GM19240 (cell line): Measurements from ENCODE around the gene LTBP4.

Source experiments
- DNase-seq: peaks from one replicate; pipeline ENCODE4 v3.0.0; 2011; ENCODE audit warnings: low spot score; ENCODE audit not compliant: insufficient read length

The LTBP4 gene

DNA sequence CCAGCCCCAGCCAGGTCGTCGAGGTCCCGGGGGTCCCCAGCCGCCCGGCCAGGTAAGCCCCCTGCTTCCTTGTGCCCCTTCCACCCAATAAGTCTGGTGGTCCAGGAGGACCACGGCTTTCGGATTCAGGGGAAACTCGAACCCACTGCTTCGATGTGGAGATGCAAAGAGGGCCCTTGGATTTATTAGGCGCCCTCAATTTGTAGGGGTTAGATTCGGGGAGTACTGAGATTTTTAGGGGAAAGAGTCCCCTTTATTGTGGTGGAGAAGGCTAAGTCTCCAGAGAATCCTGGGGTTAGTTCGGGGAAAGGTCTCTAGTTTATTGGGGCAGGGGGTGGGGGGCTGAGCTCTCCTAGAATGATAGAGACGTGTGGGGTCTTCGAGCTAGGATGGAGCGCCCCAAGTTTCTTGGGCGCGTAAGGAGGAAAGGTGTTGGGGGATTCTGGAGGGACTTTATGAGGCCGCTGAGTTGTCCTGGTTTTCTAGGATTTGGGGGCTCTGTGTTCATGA lies 3.8 kb upstream of the LTBP4 start:
- no peak for DNase-seq

DNA sequence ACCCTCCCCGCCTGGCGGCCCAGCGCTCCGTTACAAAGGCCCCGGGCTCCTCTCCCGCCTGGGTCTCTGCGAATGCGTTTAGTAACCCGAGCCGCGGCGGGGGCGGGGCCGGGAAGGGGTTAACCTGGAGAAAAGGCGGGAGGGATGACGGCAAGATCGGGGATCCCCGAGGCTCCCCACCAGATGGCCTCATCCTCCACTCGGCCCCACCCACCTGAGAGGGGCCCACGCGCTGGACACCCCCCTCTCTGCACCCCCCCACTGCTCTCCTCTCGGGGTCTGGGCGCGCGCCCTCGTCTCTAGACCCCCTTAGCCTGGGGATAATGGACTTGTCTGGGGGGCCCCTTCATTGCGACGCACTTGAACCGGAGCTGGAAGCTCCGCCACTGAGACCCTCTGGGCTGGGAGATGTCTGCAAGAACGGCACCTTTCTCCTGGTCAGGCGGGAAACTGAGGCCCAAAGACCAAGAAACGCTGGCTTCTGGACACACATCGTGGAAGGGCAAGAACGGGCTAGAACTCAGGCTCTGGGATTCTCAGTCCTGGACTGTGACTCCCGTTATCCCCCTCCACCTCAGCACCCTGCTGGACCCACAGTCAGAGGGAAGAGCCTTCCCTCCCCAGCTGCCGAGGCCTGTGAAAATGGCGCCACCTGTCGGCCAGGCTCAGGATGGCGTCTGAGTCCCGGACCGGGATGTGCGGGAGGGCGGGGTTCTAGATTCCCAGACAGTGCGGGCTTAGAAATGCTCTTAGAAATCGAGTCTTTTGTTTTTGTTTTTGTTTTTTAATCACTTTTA lies 2.9 kb upstream of the LTBP4 start:
- DNase-seq = peak; percentile 77

DNA sequence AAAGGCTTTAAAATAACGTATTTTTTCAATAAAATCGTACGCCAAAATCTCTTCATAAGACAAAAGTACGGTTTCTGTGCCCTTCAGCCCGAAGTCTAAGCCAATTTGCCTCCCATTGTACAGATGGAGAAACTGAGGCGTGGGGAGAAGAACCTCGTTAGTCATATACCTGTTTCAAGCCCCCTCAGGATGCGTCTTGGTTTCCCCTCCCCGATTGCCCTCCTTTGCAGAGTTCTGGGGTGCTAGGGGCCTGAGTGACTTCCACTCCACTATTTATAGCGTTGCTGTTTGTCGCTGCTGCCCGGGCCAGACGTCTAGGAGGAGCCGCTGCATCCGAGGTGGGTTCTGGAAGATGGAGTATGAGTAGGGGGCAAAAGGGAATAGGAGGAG lies 2.3 kb upstream of the LTBP4 start:
- DNase-seq = no peak

DNA sequence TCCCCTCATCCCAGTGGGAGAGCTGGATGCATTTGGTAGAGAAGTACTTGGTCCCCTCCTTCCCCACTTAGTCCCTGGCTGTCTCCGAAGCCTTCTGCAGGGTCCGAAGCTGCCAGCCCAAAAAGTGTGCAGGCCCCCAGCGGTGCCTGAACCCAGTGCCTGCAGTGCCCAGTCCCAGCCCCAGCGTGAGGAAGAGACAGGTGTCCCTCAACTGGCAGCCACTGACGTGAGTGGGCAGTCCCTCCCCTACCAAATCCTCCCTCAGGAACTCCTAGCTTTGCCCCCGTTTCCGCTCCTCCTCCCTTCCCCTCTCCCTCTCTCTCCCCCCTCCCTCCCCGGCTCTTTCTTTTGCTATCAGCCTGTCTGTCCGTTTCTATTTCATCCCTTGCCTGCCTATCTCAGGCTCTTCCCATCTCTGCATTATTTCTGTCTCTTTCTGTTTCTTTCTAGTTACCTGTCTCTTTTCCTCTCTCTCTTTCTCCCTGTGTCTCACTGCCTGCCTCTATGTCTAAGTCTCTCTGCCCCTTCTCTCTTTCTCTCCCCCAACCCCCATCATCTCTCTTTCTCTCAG lies 1.8 kb upstream of the LTBP4 start:
- DNase-seq = no peak

DNA sequence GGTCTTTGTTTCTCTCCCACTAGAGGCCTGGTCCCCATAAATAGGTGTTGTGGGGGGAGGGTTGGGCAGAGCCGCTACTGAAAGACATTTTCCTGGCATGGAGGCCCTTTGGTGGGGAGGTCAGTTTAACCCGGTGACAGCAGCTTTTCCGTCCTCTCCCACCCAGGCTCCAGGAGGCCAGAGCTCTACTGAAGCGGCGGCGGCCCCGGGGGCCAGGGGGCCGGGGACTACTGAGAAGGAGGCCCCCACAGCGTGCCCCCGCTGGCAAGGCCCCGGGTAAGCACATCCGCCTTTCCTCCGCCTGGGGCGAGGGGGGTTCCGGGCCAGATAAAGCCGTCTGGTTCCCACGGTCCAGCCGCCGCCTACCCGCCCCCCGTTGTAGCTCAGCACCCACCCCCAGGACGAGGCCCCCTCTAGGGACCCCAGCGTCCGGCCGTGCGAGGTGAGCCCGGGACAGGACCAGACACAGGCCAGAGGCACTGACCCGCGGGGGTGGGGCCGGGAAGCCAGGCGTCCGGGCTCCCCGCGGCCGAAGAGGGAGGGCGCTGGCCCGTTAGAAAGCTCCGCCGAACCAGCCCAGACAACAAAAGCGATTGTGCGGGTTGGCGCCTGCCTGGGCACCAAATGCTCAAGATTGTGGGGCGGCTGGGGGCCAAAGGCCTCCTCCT lies 1.1 kb upstream of the LTBP4 start:
- no peak for DNase-seq

DNA sequence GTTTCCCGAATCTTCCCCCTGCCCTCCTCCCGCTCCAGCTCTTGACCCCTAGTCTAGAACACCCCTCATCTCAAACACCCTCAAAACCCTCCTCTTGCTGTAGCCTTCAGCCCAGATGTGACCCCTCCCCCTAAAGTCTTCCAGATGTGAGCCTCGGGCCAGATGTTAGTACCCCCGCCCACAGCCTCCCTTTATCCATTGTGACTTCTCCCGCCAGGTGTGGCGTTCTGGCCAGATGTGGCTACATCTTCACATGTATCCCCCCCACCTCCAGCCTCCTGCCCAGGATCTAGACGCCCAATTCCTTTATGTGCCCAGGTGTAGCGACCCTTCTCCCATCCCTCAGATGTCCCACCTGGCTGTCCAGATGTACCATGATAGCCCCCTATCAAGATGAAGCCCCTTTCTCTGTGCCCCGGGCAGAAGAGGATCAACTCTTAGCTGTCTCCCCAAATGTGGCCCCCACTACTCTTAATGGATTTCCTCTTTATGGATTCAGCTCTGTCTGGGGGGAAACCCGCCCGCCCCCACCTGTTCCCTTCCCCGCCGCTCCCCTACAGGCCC lies 517 bp upstream of the LTBP4 start:
- no peak for DNase-seq

DNA sequence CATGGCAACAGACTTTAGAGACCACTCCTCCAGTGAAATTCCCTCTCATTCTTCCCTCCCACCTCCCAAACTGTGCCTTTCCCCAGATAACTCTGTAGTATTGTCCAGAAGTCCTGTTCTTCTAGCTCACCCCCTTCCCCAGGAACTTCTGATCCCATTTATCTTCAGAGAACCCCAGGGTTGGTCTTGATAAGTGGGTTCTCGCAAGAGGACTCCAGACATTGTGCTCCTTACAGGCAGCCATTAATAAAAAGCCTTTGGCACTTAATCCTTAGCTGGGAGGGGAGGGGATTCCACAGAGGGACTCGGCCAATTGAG lies 1.9 kb downstream of the LTBP4 start:
- DNase-seq = no peak

DNA sequence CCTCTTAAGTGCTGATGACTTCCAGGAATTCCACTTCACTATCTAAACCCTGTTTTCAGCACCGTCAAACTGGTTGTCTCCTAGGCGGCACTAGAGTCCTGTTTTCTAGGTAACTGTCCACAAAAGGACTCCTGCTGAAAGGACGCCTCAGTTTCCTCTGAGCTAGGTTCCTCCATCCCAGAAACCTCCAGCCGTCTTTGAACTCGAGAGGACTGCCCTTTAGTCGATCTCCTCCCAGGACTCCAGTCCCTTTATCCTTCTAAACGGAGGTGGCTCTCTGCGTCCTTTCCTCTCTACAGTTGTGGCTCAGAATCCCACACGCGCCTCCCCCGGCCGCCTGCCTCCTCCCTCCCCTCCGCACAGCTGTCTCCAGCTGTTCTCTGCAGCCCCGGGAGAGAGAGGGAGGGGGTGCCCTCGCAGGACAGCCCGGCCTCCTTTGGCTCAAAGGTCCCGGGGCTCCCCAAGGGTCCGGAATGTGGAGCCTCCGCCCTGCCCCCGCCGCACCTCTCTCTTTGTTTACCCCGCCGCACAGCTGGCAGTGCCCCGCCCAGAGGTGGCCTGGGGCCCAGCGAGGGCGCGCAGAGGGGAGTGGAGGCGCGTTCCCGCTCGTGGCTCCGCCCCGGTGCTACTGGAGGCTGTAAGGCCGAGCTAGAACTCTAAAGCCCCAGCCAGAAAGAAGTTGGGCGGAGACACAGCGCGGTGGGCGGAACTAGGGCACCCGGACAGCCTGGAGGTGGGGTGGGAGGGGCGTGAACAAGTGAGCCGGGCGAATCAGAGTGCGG lies 2.4 kb downstream of the LTBP4 start:
- DNase-seq = peak; percentile 95

DNA sequence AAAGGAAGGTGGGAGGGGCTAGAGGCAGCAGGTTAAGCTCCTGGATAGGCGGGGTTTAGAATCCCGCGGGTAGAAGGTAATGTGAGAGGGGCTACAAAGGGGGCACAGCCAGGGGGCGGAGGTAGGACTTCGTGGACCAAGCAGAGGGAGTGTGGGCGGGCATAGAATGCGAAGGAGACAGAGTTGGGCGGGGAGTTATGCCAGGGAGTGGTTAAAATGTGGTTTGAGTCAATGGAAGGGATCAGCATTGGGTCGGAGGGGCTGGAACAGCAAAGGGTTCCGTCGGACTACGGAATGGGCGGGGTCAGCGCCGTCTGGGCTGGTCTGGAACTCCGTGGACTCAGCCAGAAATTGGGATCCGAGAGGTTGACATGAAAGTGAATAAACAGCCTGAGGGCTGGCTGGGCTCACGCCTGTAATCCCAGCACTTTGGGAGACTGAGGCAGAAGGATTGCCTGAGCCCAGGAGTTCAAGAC lies 3.0 kb downstream of the LTBP4 start:
- DNase-seq = no peak

DNA sequence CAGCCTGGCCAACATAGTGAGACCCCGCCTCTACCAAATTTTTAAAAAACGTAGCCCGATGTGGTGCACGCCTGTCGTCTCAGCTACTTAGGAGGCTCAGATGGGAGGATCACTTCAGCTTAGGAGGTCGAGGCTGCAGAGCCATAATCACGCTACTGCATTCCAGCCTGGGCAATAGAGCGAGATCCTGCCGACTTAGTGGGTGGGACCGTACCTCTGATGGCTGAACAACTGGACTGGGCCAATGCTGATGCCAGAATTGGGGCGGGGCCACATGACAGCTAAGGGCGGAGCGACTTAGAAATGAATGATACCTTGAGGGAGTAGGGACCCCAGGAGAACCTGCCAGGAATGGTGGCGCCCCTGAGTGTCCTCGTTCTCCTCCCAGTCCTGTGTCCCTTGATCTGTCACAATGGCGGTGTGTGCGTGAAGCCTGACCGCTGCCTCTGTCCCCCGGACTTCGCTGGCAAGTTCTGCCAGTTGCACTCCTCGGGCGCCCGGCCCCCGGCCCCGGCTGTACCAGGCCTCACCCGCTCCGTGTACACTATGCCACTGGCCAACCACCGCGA lies 3.6 kb downstream of the LTBP4 start:
- no peak for DNase-seq

DNA sequence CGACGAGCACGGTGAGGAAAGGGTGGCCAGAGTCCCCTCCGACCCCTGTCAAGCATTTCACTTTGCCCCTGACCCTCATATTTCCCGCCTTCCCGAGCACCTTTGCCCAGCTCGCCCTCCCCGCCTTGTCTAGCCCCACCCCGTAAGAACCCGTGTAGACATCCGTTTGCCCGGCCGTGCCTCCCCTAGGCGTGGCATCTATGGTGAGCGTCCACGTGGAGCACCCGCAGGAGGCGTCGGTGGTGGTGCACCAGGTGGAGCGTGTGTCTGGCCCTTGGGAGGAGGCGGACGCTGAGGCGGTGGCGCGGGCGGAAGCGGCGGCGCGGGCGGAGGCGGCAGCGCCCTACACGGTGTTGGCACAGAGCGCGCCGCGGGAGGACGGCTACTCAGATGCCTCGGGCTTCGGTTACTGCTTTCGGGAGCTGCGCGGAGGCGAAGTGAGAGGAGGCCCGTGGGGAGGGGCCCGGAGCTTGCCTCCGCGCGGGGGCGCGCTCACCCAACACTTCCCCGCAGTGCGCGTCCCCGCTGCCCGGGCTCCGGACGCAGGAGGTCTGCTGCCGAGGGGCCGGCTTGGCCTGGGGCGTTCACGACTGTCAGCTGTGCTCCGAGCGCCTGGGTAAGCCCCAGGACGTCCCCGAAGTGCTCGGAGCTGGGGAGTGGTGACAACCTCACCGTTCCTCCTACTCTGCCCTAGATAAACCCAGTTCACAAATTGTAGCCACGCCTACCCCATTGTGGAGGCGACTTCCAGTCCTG lies 4.2 kb downstream of the LTBP4 start:
- DNase-seq = no peak

DNA sequence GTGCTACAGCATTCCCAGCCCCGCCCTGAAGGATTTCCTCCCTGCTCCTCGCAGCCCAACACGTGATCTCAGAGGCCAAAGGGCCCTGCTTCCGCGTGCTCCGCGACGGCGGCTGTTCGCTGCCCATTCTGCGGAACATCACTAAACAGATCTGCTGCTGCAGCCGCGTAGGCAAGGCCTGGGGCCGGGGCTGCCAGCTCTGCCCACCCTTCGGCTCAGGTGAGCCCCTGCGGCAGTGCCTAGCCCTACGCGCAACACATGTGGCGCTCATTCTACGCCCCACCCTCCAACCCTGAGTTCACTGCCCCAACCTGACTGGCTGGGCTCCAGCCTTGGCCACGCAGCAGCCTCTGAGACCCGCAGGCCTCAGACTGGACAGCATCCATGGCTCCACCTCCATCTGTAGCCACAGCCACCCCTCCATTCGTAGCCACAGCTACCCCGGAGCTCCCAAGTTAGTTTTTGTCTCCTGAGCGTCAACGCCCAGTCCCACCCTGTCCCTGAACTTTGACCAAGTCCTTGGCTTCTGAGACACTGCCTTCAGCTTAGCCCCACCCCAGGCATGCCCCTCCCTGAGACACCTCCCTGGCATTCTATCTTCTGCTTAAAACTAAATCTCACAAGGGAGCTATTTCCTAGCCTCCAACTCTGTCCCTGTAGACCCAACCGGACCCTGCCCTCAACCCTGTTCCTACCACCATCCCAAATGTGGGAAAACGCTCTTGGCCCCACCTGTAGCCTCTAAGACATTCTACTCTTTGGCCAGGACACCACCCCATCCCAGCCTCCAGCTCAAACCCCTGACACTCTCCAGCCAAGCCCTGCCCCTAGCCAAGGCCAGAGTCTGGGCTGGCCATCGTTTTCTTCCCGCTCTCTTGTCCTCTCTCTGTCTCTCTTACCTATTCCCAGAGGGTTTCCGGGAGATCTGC lies 6.4 kb downstream of the LTBP4 start:
- no peak for DNase-seq

DNA sequence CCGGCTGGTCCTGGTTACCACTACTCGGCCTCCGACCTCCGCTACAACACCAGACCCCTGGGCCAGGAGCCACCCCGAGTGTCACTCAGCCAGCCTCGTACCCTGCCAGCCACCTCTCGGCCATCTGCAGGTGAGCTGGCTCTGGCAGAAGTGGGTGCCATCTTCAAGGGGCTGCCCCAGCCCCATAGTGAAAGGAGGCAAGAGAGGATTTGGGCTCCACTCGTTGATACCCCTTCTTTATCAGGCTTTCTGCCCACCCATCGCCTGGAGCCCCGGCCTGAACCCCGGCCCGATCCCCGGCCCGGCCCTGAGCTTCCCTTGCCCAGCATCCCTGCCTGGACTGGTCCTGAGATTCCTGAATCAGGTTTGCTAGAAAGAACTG lies 7.1 kb downstream of the LTBP4 start:
- no peak for DNase-seq

DNA sequence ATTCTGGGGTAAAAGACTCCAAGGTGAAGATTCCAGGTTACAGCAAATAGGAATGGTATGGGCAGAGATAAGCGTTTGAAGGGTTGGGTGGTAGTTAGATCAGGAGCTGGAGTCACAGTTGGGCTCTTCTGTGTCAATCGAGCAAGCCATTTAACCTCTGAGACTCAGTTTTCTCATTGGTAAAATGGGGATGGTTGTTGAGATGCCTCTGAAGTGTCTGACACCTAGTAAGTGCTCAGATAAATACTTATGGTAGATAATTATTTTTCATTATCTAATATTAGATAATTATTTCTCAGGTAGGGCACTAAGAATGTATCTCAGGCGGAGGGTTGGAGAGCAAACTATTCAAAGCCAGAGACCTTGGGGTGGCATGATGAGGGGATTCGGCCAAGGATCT lies 7.8 kb downstream of the LTBP4 start:
- DNase-seq = no peak

DNA sequence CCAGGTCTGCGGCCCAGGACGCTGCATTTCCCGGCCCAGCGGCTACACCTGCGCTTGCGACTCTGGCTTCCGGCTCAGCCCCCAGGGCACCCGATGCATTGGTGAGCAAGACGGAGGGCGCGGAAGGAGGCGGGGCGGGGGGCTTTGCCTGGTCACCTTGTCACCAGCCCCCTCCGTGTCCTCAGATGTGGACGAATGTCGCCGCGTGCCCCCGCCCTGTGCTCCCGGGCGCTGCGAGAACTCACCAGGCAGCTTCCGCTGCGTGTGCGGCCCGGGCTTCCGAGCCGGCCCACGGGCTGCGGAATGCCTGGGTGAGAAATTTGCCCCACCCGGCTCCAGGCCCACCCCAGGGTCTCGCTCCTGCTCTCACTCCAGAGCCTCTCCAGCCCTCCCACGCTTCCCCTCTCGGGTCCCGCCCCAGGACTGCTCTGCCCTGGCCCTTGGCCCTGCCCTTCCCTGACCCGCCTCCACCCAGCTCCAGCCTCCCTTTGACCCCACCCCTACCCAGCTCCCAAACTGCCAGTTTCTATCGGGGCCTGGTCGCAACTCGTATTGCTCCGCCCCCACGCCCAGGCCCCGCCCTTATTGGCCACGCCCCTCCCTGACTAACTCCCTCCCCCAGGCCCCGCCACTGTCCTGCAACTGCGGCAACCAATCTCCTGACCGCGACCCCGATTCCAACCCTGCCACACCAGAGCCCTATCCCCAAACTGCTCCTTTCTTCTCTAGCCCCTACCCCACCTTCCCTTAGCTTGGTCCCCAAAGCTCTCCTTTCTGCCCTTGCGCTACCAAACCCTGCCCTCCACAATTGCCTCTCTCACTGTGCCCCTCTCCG lies 8.6 kb downstream of the LTBP4 start:
- peak; percentile 94 for DNase-seq

DNA sequence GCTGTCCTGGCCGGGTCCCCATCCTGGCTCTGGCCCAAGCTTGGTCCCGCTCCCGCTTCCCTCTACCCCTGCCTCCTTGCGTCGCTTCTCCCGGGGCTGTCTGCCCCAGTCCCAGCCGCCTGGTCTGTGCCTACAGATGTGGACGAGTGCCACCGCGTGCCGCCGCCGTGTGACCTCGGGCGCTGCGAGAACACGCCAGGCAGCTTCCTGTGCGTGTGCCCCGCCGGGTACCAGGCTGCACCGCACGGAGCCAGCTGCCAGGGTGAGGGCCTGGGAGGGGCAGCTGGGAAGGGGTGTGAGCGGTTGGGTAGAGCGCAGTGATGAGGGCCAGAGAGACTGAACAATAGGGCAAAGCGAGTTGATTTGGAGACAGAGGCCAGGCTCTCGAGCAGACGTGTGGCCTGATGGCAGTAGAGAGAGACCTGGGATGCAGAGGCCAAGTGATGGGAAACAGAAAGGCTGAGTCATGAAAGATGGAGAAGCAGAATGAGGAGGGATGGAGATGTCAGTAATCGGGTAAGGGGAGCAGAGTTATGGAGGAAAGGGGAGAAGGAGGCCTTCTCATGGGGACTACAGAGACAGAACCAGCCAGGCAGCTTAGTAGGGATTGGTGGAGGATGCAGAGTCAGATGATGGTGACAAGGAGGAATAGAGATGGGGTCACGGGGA lies 9.4 kb downstream of the LTBP4 start:
- DNase-seq = no peak

DNA sequence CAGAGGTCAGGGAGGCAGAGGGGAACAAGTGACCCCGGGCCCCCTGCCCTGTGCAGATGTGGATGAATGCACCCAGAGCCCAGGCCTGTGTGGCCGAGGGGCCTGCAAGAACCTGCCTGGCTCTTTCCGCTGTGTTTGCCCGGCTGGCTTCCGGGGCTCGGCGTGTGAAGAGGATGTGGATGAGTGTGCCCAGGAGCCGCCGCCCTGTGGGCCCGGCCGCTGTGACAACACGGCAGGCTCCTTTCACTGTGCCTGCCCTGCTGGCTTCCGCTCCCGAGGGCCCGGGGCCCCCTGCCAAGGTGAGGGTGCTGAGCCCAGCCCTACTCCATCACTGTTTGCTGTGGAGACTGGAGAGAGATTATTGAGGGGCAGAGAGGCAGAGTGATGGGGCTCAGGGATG lies 9.9 kb downstream of the LTBP4 start:
- DNase-seq = no peak
